Liver (tissue), 9 donors: ENCODE data around the gene IFTAP. TPM values are rescaled to one million over a fixed set of nuclear protein-coding genes. Genes with fewer than 3 reads are reported as not detected.
A peak's percentile ranks its signal among the peaks of the same experiment; 100 is the strongest.

Experiments
- DNase-seq: peaks from one replicate; pipeline ENCODE4 v3.0.0-alpha.2; 2017; ENCODE audit warnings: low spot score
- H3K27ac ChIP-seq, 2 donors: one replicate each; pipeline ENCODE4 v1.7.0; 2013; ENCODE audit warnings: inconsistent platforms in 2 of 2, low read length in 2 of 2, control low read depth in 1 of 2, low read depth in 1 of 2, mild to moderate bottlenecking in 1 of 2
- H3K27me3 ChIP-seq, 4 donors: one replicate each; pipeline versions ENCODE4 v1.6.1 to v1.7.0; 2013; ENCODE audit warnings: low read length in 3 of 4, inconsistent platforms in 1 of 4, mild to moderate bottlenecking in 1 of 4, moderate library complexity in 1 of 4; ENCODE audit not compliant: control insufficient read depth in 4 of 4, insufficient read depth in 4 of 4
- H3K36me3 ChIP-seq, 4 donors: one replicate each; pipeline versions ENCODE4 v1.6.1 to v1.7.0; 2013; ENCODE audit warnings: low read length in 3 of 4, mild to moderate bottlenecking in 3 of 4, low read depth in 1 of 4, moderate library complexity in 1 of 4; ENCODE audit not compliant: control insufficient read depth in 4 of 4, insufficient read depth in 3 of 4
- H3K4me1 ChIP-seq, 4 donors: one replicate each; pipeline versions ENCODE4 v1.6.1 to v1.7.0; 2013; ENCODE audit warnings: low read length in 3 of 4, mild to moderate bottlenecking in 3 of 4, moderate library complexity in 1 of 4; ENCODE audit not compliant: control insufficient read depth in 4 of 4, insufficient read depth in 4 of 4
- H3K4me3 ChIP-seq, 3 donors: one replicate each; pipeline versions ENCODE4 v1.6.1 to v1.7.0; 2013; ENCODE audit warnings: low read length in 3 of 3, control low read depth in 1 of 3, low read depth in 1 of 3, mild to moderate bottlenecking in 1 of 3
- H3K9ac ChIP-seq, 2 donors: one replicate each; pipeline ENCODE4 v1.7.0; 2013; ENCODE audit warnings: low read length in 2 of 2, mild to moderate bottlenecking in 2 of 2, moderate library complexity in 2 of 2, control low read depth in 1 of 2, low read depth in 1 of 2
- H3K9me3 ChIP-seq, 4 donors: one replicate each; pipeline versions ENCODE4 v1.6.1 to v1.7.0; 2013; ENCODE audit warnings: low read length in 3 of 4; ENCODE audit not compliant: control insufficient read depth in 4 of 4
- EGR1 ChIP-seq, 2 donors: IDR thresholded peaks; 2 replicates each; pipeline ENCODE4 v1.6.1; 2016 to 2018; ENCODE audit warnings: antibody characterized with exemption in 2 of 2, low read depth in 2 of 2
- FOXA2 ChIP-seq: IDR thresholded peaks from 2 replicates; pipeline ENCODE4 v1.6.1; 2016; ENCODE audit warnings: antibody characterized with exemption
- HNF4A ChIP-seq, 2 donors: conservative IDR thresholded peaks; 2 replicates each; pipeline ENCODE4 v1.6.1; 2016; ENCODE audit warnings: antibody characterized with exemption in 2 of 2, mild to moderate bottlenecking in 2 of 2
- JUND ChIP-seq, 2 donors: IDR thresholded peaks; 2 replicates each; pipeline ENCODE4 v1.6.1; 2016; ENCODE audit warnings: antibody characterized with exemption in 2 of 2
- NR2F2 ChIP-seq: IDR thresholded peaks from 2 replicates; pipeline ENCODE4 v1.6.1; 2016; ENCODE audit warnings: antibody characterized with exemption
- RAD21 ChIP-seq, 2 donors: IDR thresholded peaks; 2 replicates each; pipeline ENCODE4 v1.6.1; 2016; ENCODE audit warnings: antibody characterized with exemption in 2 of 2, mild to moderate bottlenecking in 2 of 2
- RXRA ChIP-seq, 2 donors: IDR thresholded peaks; 2 replicates each; pipeline ENCODE4 v1.6.1; 2017 to 2018; ENCODE audit warnings: antibody characterized with exemption in 2 of 2, mild to moderate bottlenecking in 1 of 2
- SP1 ChIP-seq: IDR thresholded peaks from 2 replicates; pipeline ENCODE4 v1.6.1; 2018; ENCODE audit warnings: antibody characterized with exemption, mild to moderate bottlenecking
- TAF1 ChIP-seq: conservative IDR thresholded peaks from 2 replicates; pipeline ENCODE4 v1.6.1; 2016; ENCODE audit warnings: antibody characterized with exemption, mild to moderate bottlenecking
- WGBS: extraction: QIAGEN DNeasy Blood & Tissue Kit; methylation state at CpG from one replicate; pipeline ENCODE4 v1.1.7; 2013; 5-methylcytosine and 5-hydroxymethylcytosine counted together
- polyA plus RNA-seq, 2 donors: library from polyadenylated mRNA; stranded (reverse) in 1 of 2; unstranded in 1 of 2; fragments of 200-250 nt in 1 of 2; fragments of >200 nt in 1 of 2; fragmentation: Nextera tagmentation in 1 of 2; extraction: Ambion mirVana in 1 of 2; gene quantifications; one replicate each; pipeline versions ENCODE4 v1.2.1 to v1.2.3, GENCODE V29; 2013 to 2015
- total RNA-seq, 2 donors: library from RNA; depleted of rRNA; stranded (reverse); fragments of >200 nt; gene quantifications; one replicate each; pipeline ENCODE4 v1.2.3, GENCODE V29; 2014
- TF ChIP-seq, protein P1 (sequence below): IDR thresholded peaks from 2 replicates; pipeline ENCODE4 v1.6.1; 2016; ENCODE audit warnings: antibody characterized with exemption
- TF ChIP-seq, protein P2 (sequence below): IDR thresholded peaks from 2 replicates; pipeline ENCODE4 v1.6.1; 2016; ENCODE audit warnings: antibody characterized with exemption
- TF ChIP-seq, protein P3 (sequence below): fragments of 150-350 bp; IDR thresholded peaks from 2 replicates; pipeline ENCODE4 v1.5.1; 2017; ENCODE audit warnings: improper control_type of control experiment, low read depth, low read length; ENCODE audit not compliant: missing input control
- TF ChIP-seq, protein P4 (sequence below): IDR thresholded peaks from 2 replicates; pipeline ENCODE4 v1.6.1; 2016; ENCODE audit warnings: antibody characterized with exemption, mild to moderate bottlenecking
- donor health status: healthy.
- donor health status: healthy.
- donor health status: healthy.
- donor health status: healthy.
- donor health status: healthy.

IFTAP gene
- total and polyA plus RNA-seq, 4 donors = 9.5 to 10.2 (median 9.7) TPM

DNA sequence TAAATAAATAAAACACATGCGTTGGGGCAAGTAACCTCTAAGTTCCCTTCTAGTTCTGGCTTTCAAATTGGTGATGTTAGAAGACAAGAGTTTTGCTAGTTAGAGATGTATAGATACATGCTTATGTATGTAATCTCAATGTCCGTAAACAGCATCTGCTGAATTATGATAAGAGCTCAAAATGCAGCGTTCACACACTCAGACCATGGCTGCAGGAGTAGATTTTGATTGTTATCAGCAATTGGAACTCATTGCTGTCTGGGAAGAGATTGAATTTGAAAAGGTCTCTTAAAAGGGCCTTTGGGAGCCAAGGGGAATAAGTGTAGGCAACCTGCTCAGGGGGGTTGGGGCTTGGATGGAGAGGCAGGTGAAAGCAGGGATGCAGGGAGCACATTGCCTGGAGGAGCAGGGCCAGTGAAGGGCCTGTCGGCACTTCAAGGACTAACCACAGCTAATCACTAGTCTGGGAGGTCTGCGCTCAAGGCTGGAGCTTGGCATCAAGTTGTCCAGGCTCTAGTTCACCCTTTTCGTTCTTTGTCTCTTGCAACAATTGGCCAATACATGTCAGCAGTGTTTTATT is 29.2 kb upstream of the IFTAP start:
- Histone ChIP-seq H3K27me3 (no peaks in the 10 kb centered on the region), H3K9ac (no peak overlapping the region), H3K9me3 (no peaks in the 10 kb centered on the region), H3K36me3 (no peaks in the 10 kb centered on the region), H3K27ac (no peak overlapping the region), H3K4me3 (peak overlapping the region in 1 of 3 donors; percentile 25), H3K4me1 (no peaks in the 10 kb centered on the region)
- 72% methylated on average over 6 of the region's 6 CpGs for WGBS
- no peak for TF ChIP-seq RXRA (IDR thresholded peaks at IDR 0.05)
- TF ChIP-seq, protein P1, sequence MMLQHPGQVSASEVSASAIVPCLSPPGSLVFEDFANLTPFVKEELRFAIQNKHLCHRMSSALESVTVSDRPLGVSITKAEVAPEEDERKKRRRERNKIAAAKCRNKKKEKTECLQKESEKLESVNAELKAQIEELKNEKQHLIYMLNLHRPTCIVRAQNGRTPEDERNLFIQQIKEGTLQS = no peak
- no peak for TF ChIP-seq NR2F2
- no peak for TF ChIP-seq RAD21 (IDR thresholded peaks at IDR 0.05)
- TF ChIP-seq FOXA2 = no peak
- TF ChIP-seq TAF1 = no peak
- no peak for TF ChIP-seq EGR1 (IDR thresholded peaks at IDR 0.05; ENCODE audit: low read depth in 2 of 2)
- no peak for TF ChIP-seq SP1
- TF ChIP-seq, protein P2, sequence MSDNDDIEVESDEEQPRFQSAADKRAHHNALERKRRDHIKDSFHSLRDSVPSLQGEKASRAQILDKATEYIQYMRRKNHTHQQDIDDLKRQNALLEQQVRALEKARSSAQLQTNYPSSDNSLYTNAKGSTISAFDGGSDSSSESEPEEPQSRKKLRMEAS = no peak
- TF ChIP-seq, protein P3, sequence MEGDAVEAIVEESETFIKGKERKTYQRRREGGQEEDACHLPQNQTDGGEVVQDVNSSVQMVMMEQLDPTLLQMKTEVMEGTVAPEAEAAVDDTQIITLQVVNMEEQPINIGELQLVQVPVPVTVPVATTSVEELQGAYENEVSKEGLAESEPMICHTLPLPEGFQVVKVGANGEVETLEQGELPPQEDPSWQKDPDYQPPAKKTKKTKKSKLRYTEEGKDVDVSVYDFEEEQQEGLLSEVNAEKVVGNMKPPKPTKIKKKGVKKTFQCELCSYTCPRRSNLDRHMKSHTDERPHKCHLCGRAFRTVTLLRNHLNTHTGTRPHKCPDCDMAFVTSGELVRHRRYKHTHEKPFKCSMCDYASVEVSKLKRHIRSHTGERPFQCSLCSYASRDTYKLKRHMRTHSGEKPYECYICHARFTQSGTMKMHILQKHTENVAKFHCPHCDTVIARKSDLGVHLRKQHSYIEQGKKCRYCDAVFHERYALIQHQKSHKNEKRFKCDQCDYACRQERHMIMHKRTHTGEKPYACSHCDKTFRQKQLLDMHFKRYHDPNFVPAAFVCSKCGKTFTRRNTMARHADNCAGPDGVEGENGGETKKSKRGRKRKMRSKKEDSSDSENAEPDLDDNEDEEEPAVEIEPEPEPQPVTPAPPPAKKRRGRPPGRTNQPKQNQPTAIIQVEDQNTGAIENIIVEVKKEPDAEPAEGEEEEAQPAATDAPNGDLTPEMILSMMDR = no peak
- TF ChIP-seq JUND (IDR thresholded peaks at IDR 0.05) = no peak
- TF ChIP-seq, protein P4, sequence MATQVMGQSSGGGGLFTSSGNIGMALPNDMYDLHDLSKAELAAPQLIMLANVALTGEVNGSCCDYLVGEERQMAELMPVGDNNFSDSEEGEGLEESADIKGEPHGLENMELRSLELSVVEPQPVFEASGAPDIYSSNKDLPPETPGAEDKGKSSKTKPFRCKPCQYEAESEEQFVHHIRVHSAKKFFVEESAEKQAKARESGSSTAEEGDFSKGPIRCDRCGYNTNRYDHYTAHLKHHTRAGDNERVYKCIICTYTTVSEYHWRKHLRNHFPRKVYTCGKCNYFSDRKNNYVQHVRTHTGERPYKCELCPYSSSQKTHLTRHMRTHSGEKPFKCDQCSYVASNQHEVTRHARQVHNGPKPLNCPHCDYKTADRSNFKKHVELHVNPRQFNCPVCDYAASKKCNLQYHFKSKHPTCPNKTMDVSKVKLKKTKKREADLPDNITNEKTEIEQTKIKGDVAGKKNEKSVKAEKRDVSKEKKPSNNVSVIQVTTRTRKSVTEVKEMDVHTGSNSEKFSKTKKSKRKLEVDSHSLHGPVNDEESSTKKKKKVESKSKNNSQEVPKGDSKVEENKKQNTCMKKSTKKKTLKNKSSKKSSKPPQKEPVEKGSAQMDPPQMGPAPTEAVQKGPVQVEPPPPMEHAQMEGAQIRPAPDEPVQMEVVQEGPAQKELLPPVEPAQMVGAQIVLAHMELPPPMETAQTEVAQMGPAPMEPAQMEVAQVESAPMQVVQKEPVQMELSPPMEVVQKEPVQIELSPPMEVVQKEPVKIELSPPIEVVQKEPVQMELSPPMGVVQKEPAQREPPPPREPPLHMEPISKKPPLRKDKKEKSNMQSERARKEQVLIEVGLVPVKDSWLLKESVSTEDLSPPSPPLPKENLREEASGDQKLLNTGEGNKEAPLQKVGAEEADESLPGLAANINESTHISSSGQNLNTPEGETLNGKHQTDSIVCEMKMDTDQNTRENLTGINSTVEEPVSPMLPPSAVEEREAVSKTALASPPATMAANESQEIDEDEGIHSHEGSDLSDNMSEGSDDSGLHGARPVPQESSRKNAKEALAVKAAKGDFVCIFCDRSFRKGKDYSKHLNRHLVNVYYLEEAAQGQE = no peak
- TF ChIP-seq HNF4A (conservative IDR thresholded peaks at IDR 0.05) = no peak
- no peak for DNase-seq

DNA sequence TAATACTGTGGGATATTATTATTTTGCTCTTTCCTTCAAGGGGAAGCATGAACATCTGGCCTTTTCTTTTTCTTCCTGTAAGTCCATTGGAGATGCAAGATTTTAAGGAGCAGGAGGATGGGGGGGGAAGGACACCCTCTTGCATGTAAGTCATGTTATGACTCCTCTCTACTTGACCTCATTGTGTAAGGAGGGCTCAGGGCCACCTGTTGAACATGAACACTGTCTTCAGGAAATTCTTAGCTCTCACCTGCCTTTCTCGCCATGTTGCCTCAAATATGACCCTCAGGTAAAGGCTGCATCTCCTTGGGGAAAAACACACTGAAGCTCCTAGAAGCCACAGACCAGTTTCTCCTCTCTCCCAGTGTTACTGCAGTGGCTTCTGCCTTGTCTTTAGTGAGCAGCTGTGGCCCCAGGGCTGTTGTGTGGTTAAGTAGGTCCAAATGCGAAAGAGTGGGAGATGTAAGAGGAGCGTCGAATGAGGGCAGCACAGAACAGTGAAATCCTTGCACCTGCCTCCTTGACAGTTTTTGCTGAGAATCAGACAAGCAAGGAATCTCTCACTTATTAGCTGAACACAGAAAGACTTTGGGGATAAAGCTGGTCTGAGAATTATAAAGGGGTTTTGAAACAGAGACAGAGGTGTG is 27.8 kb upstream of the IFTAP start:
- Histone ChIP-seq H3K9ac (no peak overlapping the region), H3K9me3 (no peaks in the 10 kb centered on the region), H3K36me3 (no peaks in the 10 kb centered on the region), H3K27me3 (no peaks in the 10 kb centered on the region), H3K4me3 (no peak overlapping the region), H3K4me1 (no peaks in the 10 kb centered on the region), H3K27ac (no peak overlapping the region)
- WGBS = 93% methylated on average over 4 of the region's 4 CpGs
- DNase-seq = no peak
- no peak for TF ChIP-seq HNF4A (conservative IDR thresholded peaks at IDR 0.05)
- no peak for TF ChIP-seq NR2F2
- TF ChIP-seq, protein P1 = no peak
- TF ChIP-seq, protein P2 = no peak
